B cell (primary cell): ENCODE data around the gene ANKAR.

Experiments
- EZH2 ChIP-seq: IDR thresholded peaks from 2 replicates; pipeline ENCODE4 v1.6.1; 2012; ENCODE audit warnings: borderline replicate concordance, low read depth, mild to moderate bottlenecking, moderate library complexity, low read length; ENCODE audit not compliant: insufficient read depth, poor library complexity, severe bottlenecking
- TF ChIP-seq, protein P1 (sequence below): fragments of 200-600 bp; IDR thresholded peaks from one replicate; pipeline ENCODE4 v1.8.0; 2022; ENCODE audit warnings: antibody characterized with exemption, mild to moderate bottlenecking

DNA sequence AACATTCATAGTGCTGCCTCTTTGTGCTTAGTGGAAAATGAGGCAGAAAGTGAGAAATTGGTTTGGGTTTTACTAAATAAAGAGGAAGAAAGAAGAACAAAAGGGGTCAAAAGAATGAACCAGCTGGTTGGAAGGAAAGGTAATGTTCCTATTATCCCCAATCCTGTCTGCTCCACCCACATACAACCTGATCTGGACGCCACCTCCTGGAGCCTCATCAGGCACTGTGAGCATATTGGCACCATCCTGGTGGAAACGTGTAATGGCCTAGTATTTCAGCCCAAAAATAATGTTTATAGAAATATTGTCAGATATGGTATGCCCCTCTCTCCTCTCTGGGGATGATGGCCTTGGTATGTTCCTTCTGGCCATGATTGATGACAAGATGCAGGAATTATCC is 48.8 kb upstream of the ANKAR start:
- TF ChIP-seq, protein P1, sequence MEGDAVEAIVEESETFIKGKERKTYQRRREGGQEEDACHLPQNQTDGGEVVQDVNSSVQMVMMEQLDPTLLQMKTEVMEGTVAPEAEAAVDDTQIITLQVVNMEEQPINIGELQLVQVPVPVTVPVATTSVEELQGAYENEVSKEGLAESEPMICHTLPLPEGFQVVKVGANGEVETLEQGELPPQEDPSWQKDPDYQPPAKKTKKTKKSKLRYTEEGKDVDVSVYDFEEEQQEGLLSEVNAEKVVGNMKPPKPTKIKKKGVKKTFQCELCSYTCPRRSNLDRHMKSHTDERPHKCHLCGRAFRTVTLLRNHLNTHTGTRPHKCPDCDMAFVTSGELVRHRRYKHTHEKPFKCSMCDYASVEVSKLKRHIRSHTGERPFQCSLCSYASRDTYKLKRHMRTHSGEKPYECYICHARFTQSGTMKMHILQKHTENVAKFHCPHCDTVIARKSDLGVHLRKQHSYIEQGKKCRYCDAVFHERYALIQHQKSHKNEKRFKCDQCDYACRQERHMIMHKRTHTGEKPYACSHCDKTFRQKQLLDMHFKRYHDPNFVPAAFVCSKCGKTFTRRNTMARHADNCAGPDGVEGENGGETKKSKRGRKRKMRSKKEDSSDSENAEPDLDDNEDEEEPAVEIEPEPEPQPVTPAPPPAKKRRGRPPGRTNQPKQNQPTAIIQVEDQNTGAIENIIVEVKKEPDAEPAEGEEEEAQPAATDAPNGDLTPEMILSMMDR, result no peak
- no peak for TF ChIP-seq EZH2
